ENCODE data around the gene CTNND2. TPM values are rescaled to one million over a fixed set of nuclear protein-coding genes. Genes with fewer than 3 reads are reported as not detected.

CTNND2 gene
- total RNA-seq, 4 donors from 2014 or later: 0.04 TPM; not detected in 3

- Histone ChIP-seq H3K9me3 (no peaks in the 10 kb centered on the region), H3K4me3 (no peak overlapping the region), H3K27me3 (no peaks in the 10 kb centered on the region), H3K36me3 (no peaks in the 10 kb centered on the region), H3K27ac (no peak overlapping the region), H3K4me1 (no peaks in the 10 kb centered on the region)
- intact Hi-C loops (cut with DNase I; ENCODE audit: low total_unique reads): no loop called here
- in situ Hi-C loops (cut with MboI; ENCODE audit: low sequenced_read_pairs in 4 of 4): no loop called here
- no peak for TF ChIP-seq POLR2A (IDR thresholded peaks at IDR 0.05)
- TF ChIP-seq CTCF (IDR thresholded peaks at IDR 0.05 in 4 of 5, conservative IDR thresholded peaks at IDR 0.05 in 1 of 5): no peak
- no peak for ATAC-seq
- no peak for DNase-seq
Measured at GRCh38 chr5:11925701-11926100, 21.5 kb upstream of the CTNND2 start.

- Histone ChIP-seq H3K9me3 (no peaks in the 10 kb centered on the region), H3K36me3 (no peaks in the 10 kb centered on the region), H3K4me1 (no peaks in the 10 kb centered on the region), H3K27me3 (no peaks in the 10 kb centered on the region), H3K27ac (no peak overlapping the region), H3K4me3 (no peak overlapping the region)
- intact Hi-C loops (cut with DNase I; ENCODE audit: low total_unique reads) (no loop called here), in situ Hi-C loops (cut with MboI; ENCODE audit: low sequenced_read_pairs in 4 of 4) (no loop called here)
- ATAC-seq: no peak
- no peak for TF ChIP-seq POLR2A (IDR thresholded peaks at IDR 0.05)
- TF ChIP-seq CTCF (IDR thresholded peaks at IDR 0.05 in 4 of 5, conservative IDR thresholded peaks at IDR 0.05 in 1 of 5): no peak
- no peak for DNase-seq
Measured at GRCh38 chr5:11922394-11922793, 18.1 kb upstream of the CTNND2 start.

- intact Hi-C loops (cut with DNase I; ENCODE audit: low total_unique reads): no loop called here
- Histone ChIP-seq H3K4me3 (no peak overlapping the region), H3K9me3 (no peaks in the 10 kb centered on the region), H3K27ac (no peak overlapping the region), H3K4me1 (no peaks in the 10 kb centered on the region), H3K36me3 (no peaks in the 10 kb centered on the region), H3K27me3 (no peaks in the 10 kb centered on the region)
- ATAC-seq (no peak), DNase-seq (no peak)
- in situ Hi-C loops (cut with MboI; ENCODE audit: low sequenced_read_pairs in 4 of 4): no loop called here
- TF ChIP-seq POLR2A (IDR thresholded peaks at IDR 0.05) (no peak), CTCF (IDR thresholded peaks at IDR 0.05 in 4 of 5, conservative IDR thresholded peaks at IDR 0.05 in 1 of 5) (no peak)
Measured at GRCh38 chr5:11918463-11919045, 14.3 kb upstream of the CTNND2 start.

GRCh38 chr5:11909471-11909870, 5.2 kb upstream of the CTNND2 start:
- in situ Hi-C loops (cut with MboI; ENCODE audit: low sequenced_read_pairs in 4 of 4): no loop called here
- TF ChIP-seq POLR2A (IDR thresholded peaks at IDR 0.05) (no peak), CTCF (IDR thresholded peaks at IDR 0.05 in 4 of 5, conservative IDR thresholded peaks at IDR 0.05 in 1 of 5) (no peak)

GRCh38 chr5:11906497-11906896, 2.3 kb upstream of the CTNND2 start:
- no peak for TF ChIP-seq POLR2A (IDR thresholded peaks at IDR 0.05)
- TF ChIP-seq CTCF (IDR thresholded peaks at IDR 0.05 in 4 of 5, conservative IDR thresholded peaks at IDR 0.05 in 1 of 5): no peak
- Histone ChIP-seq H3K9me3 (no peaks in the 10 kb centered on the region), H3K27ac (no peak overlapping the region), H3K36me3 (no peaks in the 10 kb centered on the region), H3K27me3 (peaks cover 7 to 28% (median 22%) of the 10 kb centered on the region in 3 donors), H3K4me1 (no peaks in the 10 kb centered on the region), H3K4me3 (no peak overlapping the region)
- in situ Hi-C loops (cut with MboI; ENCODE audit: low sequenced_read_pairs in 4 of 4) (no loop called here), intact Hi-C loops (cut with DNase I; ENCODE audit: low total_unique reads) (no loop called here)
- DNase-seq: no peak
- no peak for ATAC-seq

More at GRCh38 chr5:11909471-11909870, 5.2 kb upstream of the CTNND2 start:
- Histone ChIP-seq H3K36me3 (no peaks in the 10 kb centered on the region), H3K27me3 (peaks cover 0 to 11% (median 11%) of the 10 kb centered on the region in 3 donors), H3K9me3 (no peaks in the 10 kb centered on the region), H3K4me3 (no peak overlapping the region), H3K27ac (no peak overlapping the region), H3K4me1 (no peaks in the 10 kb centered on the region)
- no peak for ATAC-seq
- DNase-seq: no peak
- intact Hi-C loops (cut with DNase I; ENCODE audit: low total_unique reads): no loop called here
